ENCODE results near the gene IL17RE. TPM values are rescaled to one million over a fixed set of nuclear protein-coding genes. Genes with fewer than 3 reads are reported as not detected.

The IL17RE gene
- total RNA-seq, 6 experiments from 2014 or later: 1.1 to 4.6 (median 2.2) TPM

- intact Hi-C loops (cut with DNase I): no loop called here
- no peak for TF ChIP-seq POLR2A (IDR thresholded peaks at IDR 0.05)
- no peak for TF ChIP-seq CTCF (IDR thresholded peaks at IDR 0.05)
- Histone ChIP-seq H3K9me3 (no peaks in the 10 kb centered on the region), H3K4me1 (peaks cover 0 to 10% (median 0%) of the 10 kb centered on the region in 4 donors), H3K27ac (no peak overlapping the region), H3K27me3 (no peaks in the 10 kb centered on the region), H3K36me3 (peaks cover 0 to 24% (median 0%) of the 10 kb centered on the region in 4 donors), H3K4me3 (no peak overlapping the region)
- DNase-seq: no peak
- no peak for ATAC-seq
- WGBS (ENCODE audit: insufficient coverage, low coverage, low lambda C conversion rate, missing lambda C conversion rate): 100% methylated on average over 2 of the region's 4 CpGs
These were observed 39.5 kb downstream of the IL17RE start for GRCh38 chr3:9942164-9942563.

DNA sequence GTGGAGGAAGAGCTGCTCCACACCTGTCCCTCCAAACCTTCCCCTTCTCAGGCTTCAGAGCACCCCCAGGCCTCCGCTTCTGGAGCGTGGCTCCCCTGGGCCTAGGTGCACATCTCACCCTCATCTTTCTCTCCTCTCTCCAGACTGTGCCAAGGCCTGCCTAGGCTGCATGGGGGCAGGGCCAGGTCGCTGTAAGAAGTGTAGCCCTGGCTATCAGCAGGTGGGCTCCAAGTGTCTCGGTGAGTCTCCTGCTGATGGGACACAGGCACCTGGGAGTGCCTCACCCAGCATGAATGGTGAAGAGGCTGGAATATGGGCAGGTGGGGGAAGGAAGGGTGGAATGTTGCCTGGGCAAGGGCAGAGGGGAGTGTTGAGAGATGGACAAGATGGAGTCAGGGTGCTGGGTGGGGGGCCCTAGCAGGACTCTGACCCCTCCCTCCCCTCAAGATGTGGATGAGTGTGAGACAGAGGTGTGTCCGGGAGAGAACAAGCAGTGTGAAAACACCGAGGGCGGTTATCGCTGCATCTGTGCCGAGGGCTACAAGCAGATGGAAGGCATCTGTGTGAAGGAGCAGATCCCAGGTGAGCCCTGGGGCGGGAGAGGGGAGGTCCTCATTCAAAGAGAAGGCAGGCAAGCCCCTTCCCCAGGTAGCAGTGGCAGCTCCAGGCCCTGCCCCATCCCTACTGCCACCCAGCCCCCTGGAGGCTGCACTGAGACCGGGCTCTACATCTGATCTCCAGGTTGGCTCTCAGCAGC, 40.5 kb downstream of the IL17RE start:
- Histone ChIP-seq H3K36me3 (peaks cover 0 to 15% (median 0%) of the 10 kb centered on the region in 4 donors), H3K4me3 (no peak overlapping the region), H3K27me3 (no peaks in the 10 kb centered on the region), H3K27ac (no peak overlapping the region), H3K4me1 (peaks cover 0 to 16% (median 0%) of the 10 kb centered on the region in 4 donors), H3K9me3 (no peaks in the 10 kb centered on the region)
- no peak for DNase-seq
- 96% methylated on average over 5 of the region's 11 CpGs for WGBS (ENCODE audit: insufficient coverage, low coverage, low lambda C conversion rate, missing lambda C conversion rate)
- no peak for ATAC-seq
- TF ChIP-seq POLR2A (IDR thresholded peaks at IDR 0.05): no peak
- TF ChIP-seq CTCF (IDR thresholded peaks at IDR 0.05): no peak
- intact Hi-C loops (cut with DNase I): no loop called here

DNA sequence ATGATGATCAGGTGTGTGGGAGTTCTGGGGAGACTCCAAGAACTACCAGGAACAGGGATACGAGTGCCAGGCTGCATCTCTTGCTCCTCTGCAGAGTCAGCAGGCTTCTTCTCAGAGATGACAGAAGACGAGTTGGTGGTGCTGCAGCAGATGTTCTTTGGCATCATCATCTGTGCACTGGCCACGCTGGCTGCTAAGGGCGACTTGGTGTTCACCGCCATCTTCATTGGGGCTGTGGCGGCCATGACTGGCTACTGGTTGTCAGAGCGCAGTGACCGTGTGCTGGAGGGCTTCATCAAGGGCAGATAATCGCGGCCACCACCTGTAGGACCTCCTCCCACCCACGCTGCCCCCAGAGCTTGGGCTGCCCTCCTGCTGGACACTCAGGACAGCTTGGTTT, 41.6 kb downstream of the IL17RE start:
- Histone ChIP-seq H3K4me3 (no peak overlapping the region), H3K36me3 (peaks cover 0 to 11% (median 0%) of the 10 kb centered on the region in 4 donors), H3K27ac (no peak overlapping the region), H3K4me1 (peaks cover 0 to 16% (median 0%) of the 10 kb centered on the region in 4 donors), H3K27me3 (no peaks in the 10 kb centered on the region), H3K9me3 (no peaks in the 10 kb centered on the region)
- WGBS (ENCODE audit: insufficient coverage, low coverage, low lambda C conversion rate, missing lambda C conversion rate): 80% methylated on average over 1 of the region's 11 CpGs
- no peak for DNase-seq
- intact Hi-C loops (cut with DNase I): no loop called here
- no peak for ATAC-seq
- TF ChIP-seq CTCF (IDR thresholded peaks at IDR 0.05): no peak
- TF ChIP-seq POLR2A (IDR thresholded peaks at IDR 0.05): no peak

- WGBS (ENCODE audit: insufficient coverage, low coverage, low lambda C conversion rate, missing lambda C conversion rate): 90% methylated on average over 10 of the region's 10 CpGs
- ATAC-seq (no peak), DNase-seq (no peak)
- H3K36me3 ChIP-seq: peaks cover 0 to 11% (median 0%) of the 10 kb centered on the region in 4 donors
- H3K9me3 ChIP-seq: no peaks in the 10 kb centered on the region
- intact Hi-C loops (cut with DNase I): no loop called here
- peaks cover 0 to 16% (median 0%) of the 10 kb centered on the region in 4 donors for H3K4me1 ChIP-seq
- no peaks in the 10 kb centered on the region for H3K27me3 ChIP-seq
- H3K4me3 ChIP-seq: no peak overlapping the region
- TF ChIP-seq CTCF (IDR thresholded peaks at IDR 0.05) (no peak), POLR2A (IDR thresholded peaks at IDR 0.05) (no peak)
- no peak overlapping the region for H3K27ac ChIP-seq
These were observed 42.7 kb downstream of the IL17RE start for GRCh38 chr3:9945358-9945757.

All from right lobe of liver (tissue), 6 donors.